Uterus (tissue), 4 donors: ENCODE results near the gene RASGRP1. TPM values are rescaled to one million over a fixed set of nuclear protein-coding genes. Genes with fewer than 3 reads are reported as not detected.

Experiments used
- DNase-seq, 2 donors: peaks; one replicate each; pipeline ENCODE4 v3.0.0-alpha.2; 2019 to 2020
- H3K27ac ChIP-seq, 2 donors: fragments of 200-600 bp; sonication (generic); 1 replicate in 1 of 2; 2 replicates in 1 of 2; pipeline ENCODE4 v1.5.1; 2016 to 2018
- H3K27me3 ChIP-seq, 2 donors: fragments of 200-600 bp; sonication (generic); one replicate each; pipeline ENCODE4 v1.5.1; 2018 to 2019; ENCODE audit warnings: control low read depth in 1 of 2
- H3K36me3 ChIP-seq, 2 donors: fragments of 200-600 bp; sonication (generic); one replicate each; pipeline ENCODE4 v1.5.1; 2019; ENCODE audit warnings: control low read depth in 1 of 2
- H3K4me1 ChIP-seq, 2 donors: fragments of 200-600 bp; sonication (generic); one replicate each; pipeline ENCODE4 v1.5.1; 2018 to 2019; ENCODE audit warnings: control low read depth in 1 of 2
- H3K4me3 ChIP-seq, 2 donors: fragments of 200-600 bp; sonication (generic); 1 replicate in 1 of 2; 2 replicates in 1 of 2; pipeline ENCODE4 v1.5.1; 2018 to 2019; ENCODE audit warnings: mild to moderate bottlenecking in 1 of 2
- H3K9me3 ChIP-seq, 2 donors: fragments of 200-600 bp; sonication (generic); one replicate each; pipeline ENCODE4 v1.5.1; 2019; ENCODE audit warnings: control low read depth in 1 of 2
- POLR2A ChIP-seq, 2 donors: fragments of 450-650 bp; IDR thresholded peaks; one replicate each; pipeline ENCODE4 v1.6.1; 2016; ENCODE audit warnings: antibody characterized with exemption in 2 of 2, mild to moderate bottlenecking in 1 of 2, moderate library complexity in 1 of 2
- intact Hi-C: fragments of 100-400 bp; cut with DNase I; formaldehyde crosslinking; loops from one replicate; pipeline ENCODE4 v1.15.1; 2023; ENCODE audit warnings: low total_unique reads
- total RNA-seq, 4 donors: library from RNA; depleted of rRNA in 3 of 4; stranded (reverse); fragments of >200 nt in 3 of 4; gene quantifications; one replicate each; pipeline versions ENCODE4 v1.1.0 to v1.2.4, GENCODE V29; 2014 to 2023
- TF ChIP-seq, protein P1 (sequence below), 4 experiments: fragments of 200-600 bp in 2 of 4; fragments of 450-650 bp in 2 of 4; sonication (generic) in 2 of 4; IDR thresholded peaks; one replicate each; pipeline ENCODE4 v1.5.1; 2016 to 2019; ENCODE audit warnings: antibody characterized with exemption in 4 of 4, mild to moderate bottlenecking in 2 of 4, moderate library complexity in 1 of 4
- donor health status: DM: yes; HTN: yes; CAD: no.

Gene RASGRP1
- total RNA-seq, 4 donors from 2014 or later = under 0.01 to 0.82 (median 0.48) TPM; not detected in 1

GRCh38 chr15:38547255-38547997 lies 17.2 kb downstream of the RASGRP1 start:
- H3K4me1 ChIP-seq = no peaks in the 10 kb centered on the region
- no peaks in the 10 kb centered on the region for H3K9me3 ChIP-seq
- TF ChIP-seq, protein P1, sequence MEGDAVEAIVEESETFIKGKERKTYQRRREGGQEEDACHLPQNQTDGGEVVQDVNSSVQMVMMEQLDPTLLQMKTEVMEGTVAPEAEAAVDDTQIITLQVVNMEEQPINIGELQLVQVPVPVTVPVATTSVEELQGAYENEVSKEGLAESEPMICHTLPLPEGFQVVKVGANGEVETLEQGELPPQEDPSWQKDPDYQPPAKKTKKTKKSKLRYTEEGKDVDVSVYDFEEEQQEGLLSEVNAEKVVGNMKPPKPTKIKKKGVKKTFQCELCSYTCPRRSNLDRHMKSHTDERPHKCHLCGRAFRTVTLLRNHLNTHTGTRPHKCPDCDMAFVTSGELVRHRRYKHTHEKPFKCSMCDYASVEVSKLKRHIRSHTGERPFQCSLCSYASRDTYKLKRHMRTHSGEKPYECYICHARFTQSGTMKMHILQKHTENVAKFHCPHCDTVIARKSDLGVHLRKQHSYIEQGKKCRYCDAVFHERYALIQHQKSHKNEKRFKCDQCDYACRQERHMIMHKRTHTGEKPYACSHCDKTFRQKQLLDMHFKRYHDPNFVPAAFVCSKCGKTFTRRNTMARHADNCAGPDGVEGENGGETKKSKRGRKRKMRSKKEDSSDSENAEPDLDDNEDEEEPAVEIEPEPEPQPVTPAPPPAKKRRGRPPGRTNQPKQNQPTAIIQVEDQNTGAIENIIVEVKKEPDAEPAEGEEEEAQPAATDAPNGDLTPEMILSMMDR (IDR thresholded peaks at IDR 0.05) = no peak
- no peak for TF ChIP-seq POLR2A (IDR thresholded peaks at IDR 0.05)
- intact Hi-C loops = no loop called here
- no peaks in the 10 kb centered on the region for H3K36me3 ChIP-seq
- no peaks in the 10 kb centered on the region for H3K27me3 ChIP-seq
- H3K4me3 ChIP-seq = no peak overlapping the region
- no peak for DNase-seq
- H3K27ac ChIP-seq = no peak overlapping the region

DNA sequence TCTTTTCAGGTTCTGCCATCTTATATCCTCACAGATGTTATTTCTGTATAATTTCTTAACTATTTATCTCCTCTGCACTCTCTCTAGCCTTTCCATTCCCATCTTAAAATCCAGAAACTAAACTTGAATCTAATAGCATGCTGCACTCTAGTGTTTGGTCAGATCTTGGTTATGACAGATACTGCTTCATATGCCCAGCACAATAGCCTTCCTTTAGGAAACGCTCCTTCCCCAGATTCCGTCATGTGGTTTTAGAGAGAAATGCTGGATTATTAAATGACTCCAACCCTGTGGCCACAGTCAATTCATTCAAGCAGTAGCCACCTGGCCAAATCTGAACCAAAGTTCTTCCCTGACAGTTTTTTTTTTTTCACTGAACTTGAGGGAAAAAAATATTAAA lies 19.4 kb downstream of the RASGRP1 start:
- DNase-seq = no peak
- no peak overlapping the region for H3K27ac ChIP-seq
- no peaks in the 10 kb centered on the region for H3K27me3 ChIP-seq
- intact Hi-C loops = no loop called here
- no peaks in the 10 kb centered on the region for H3K4me1 ChIP-seq
- H3K9me3 ChIP-seq = no peaks in the 10 kb centered on the region
- TF ChIP-seq, protein P1 (IDR thresholded peaks at IDR 0.05) = no peak
- no peak for TF ChIP-seq POLR2A (IDR thresholded peaks at IDR 0.05)
- no peak overlapping the region for H3K4me3 ChIP-seq
- H3K36me3 ChIP-seq = no peaks in the 10 kb centered on the region

DNA sequence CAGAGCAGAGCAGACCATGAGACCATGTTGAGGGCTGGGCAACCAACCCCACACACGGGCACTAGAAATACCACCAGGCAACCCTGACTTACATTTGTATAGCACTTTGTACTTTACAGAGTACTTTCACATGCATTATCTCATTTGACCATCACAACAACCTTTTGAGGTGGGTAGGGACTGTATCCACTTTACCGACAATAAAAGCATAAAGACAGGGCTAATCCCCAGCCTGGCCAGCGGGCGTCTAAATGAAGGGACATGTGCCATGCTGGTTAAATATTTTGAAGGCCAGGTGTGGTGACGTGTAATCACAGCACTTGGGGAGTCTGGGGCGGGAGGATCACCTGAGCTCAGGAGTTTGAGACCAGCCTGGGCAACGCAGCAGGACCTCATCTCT lies 23.6 kb downstream of the RASGRP1 start:
- no peak for DNase-seq
- Histone ChIP-seq H3K36me3 (no peaks in the 10 kb centered on the region), H3K9me3 (no peaks in the 10 kb centered on the region), H3K4me3 (no peak overlapping the region), H3K4me1 (no peaks in the 10 kb centered on the region), H3K27ac (no peak overlapping the region), H3K27me3 (no peaks in the 10 kb centered on the region)
- intact Hi-C loops = no loop called here
- TF ChIP-seq POLR2A (IDR thresholded peaks at IDR 0.05) = no peak
- TF ChIP-seq, protein P1 (IDR thresholded peaks at IDR 0.05) = no peak

GRCh38 chr15:38540510-38540909 lies 24.1 kb downstream of the RASGRP1 start:
- Histone ChIP-seq H3K36me3 (no peaks in the 10 kb centered on the region), H3K4me3 (no peak overlapping the region), H3K4me1 (no peaks in the 10 kb centered on the region), H3K9me3 (no peaks in the 10 kb centered on the region), H3K27ac (no peak overlapping the region), H3K27me3 (no peaks in the 10 kb centered on the region)
- DNase-seq = no peak
- intact Hi-C loops = no loop called here
- TF ChIP-seq POLR2A (IDR thresholded peaks at IDR 0.05) = no peak
- TF ChIP-seq, protein P1 (IDR thresholded peaks at IDR 0.05) = no peak

GRCh38 chr15:38539008-38539343 lies 25.6 kb downstream of the RASGRP1 start:
- no peaks in the 10 kb centered on the region for H3K4me1 ChIP-seq
- no peak for DNase-seq
- no peaks in the 10 kb centered on the region for H3K27me3 ChIP-seq
- no peak overlapping the region for H3K4me3 ChIP-seq
- H3K27ac ChIP-seq = no peak overlapping the region
- H3K9me3 ChIP-seq = no peaks in the 10 kb centered on the region
- TF ChIP-seq POLR2A (IDR thresholded peaks at IDR 0.05) = no peak
- TF ChIP-seq, protein P1 (IDR thresholded peaks at IDR 0.05) = no peak
- intact Hi-C loops = no loop called here
- no peaks in the 10 kb centered on the region for H3K36me3 ChIP-seq
